NCI-H2029 treated with DMSO at 0.1 percent for 48 hours (cell line): Measurements from ENCODE around the gene FCN2.
"Not testable (repeated sequence)": the region's sequence is repeated elsewhere in the genome, so short reads cannot be mapped to it uniquely, and the experiment has no call there.

Experiments
- DNase-seq: peaks from one replicate; lab custom pipeline; 2025; lab: John Stamatoyannopoulos, UW

FCN2 gene

DNA sequence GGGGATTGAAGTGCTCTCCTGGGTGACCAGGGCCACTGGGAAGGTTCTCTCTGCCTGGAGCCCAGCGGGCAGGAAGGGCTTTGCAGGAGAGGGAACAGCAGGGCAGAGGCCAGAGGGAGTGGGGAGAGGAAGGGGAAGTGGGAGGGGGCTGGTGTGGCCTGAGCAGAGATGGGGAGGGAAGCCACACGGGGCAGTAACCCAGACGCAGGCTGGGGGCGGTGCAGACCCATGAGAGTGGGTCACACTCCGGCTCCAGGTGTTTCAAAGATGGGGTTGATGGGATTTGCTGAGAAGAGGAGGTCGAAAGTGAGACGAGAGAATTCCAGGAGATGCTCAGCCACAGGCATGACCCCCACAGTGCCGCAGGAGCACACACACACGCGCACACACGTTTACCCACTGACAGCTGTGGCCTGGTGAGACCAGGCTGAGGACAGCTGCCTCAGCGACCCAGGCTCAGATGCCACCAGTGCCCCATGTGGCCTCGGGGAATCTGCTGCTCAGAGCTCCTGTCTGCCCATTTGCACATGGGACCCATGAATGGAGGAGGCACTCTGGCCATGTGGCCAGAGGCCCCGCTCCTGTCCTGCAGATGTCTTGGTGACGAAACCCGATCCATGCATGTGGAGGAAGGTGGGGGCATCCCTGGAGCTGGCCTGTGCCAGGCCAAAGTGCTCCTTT is 32.7 kb upstream of the FCN2 start:
- no peak for DNase-seq

DNA sequence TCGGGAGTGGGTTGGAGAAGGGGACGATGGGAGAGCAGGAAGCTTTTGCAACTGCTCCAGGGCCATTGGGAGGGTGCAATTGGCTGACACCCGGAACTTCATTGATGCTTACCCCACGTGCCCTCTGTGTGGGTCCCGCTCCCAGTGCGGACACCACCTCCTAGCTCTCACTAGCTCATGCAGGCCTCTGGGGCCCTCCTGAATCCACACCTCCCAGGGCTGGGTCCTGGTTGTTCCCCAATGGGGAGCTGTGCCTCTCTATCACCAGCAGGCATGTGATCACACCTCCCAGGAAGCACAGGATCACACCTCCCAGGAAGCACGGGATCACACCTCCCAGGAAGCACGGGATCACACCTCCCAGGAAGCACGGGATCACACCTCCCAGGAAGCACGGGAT is 32.1 kb upstream of the FCN2 start:
- no peak for DNase-seq

DNA sequence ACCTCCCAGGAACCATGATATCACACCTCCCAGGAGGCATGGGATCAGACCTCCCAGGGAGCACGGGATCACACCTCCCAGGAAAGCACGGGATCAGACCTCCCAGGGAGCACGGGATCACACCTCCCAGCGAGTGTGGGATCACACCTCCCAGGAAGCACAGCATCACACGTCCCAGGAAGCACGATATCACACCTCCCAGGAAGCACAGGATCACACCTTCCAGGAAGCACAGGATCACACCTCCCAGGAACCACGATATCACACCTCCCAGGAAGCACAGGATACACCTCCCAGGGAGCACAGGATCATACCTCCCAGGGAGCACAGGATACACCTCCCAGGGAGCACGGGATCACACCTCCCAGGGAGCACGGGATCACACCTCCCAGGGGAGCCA is 30.0 kb upstream of the FCN2 start:
- DNase-seq: no peak

DNA sequence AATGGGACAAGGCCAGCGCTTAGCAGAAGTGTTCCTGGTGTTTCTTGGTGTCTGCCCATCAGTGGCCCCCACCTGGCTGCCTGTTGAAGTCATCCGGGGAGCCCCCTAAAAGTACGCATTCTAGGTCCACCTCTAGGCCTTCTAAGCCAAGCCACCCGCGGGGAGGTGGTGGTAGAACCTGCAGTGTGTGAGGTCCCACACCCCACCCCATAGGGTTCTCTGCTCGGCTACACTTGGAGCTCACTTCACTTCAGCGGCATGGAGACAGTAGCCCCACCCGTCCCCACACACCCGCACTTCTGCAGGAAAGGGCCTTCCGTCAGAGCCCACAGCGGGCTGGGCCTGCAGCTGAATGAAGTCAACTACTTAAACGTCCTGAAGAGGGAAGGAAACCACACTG is 29.6 kb upstream of the FCN2 start:
- no peak for DNase-seq

DNA sequence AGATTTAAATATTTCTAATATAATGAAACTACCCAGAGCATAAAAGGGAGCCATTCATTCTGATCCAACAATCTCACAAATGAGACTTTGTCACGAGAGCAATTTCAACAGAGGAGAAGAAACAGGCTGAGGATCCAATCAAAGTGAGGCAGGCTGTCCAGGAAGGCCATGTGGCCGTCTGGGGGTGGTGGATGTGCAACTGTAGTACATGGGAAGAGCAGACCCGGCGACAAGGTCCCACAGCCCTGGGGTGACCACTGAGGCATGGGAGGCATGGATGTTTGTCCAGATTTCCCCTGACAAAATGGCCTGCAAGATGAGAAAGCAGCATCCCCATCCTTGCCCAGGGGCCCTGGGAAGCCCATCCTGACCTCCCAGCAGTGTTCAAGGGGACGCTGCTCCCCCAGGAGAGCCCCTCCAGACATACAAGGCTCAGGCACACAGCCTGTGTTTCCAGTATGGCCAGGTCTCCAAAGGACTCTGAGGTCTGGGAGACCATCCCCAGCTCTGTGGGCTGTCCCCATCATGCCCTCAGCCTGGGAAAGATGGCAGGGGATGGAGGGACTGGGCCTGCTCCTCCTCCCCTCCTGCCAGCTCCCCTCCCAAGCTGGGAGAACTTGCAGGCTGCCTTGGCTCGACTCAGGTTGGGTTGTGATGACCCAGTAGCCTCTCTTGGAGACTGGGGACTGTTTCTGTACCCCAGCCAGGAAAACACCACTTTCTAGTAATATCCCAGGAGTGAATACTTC is 27.5 kb upstream of the FCN2 start:
- DNase-seq: no peak

DNA sequence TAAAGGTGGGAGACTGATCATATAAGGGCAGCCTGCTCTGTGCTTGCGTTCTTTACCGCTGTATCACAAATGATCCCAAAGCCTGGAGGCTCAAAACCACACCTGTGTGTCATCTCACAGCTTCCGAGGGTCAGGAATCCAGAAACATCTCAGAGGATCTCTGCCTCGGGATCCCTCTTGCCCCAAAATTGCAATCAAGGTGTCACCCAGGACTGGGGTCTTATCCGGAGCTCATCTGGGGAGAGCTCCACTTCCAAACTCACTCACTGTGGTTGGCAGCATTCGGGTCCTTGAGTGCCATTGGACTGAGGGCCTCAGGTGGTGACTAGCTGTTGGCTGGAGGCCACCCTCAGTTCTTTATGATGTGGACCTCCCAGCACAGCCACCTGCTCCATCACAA is 26.7 kb upstream of the FCN2 start:
- DNase-seq: no peak

DNA sequence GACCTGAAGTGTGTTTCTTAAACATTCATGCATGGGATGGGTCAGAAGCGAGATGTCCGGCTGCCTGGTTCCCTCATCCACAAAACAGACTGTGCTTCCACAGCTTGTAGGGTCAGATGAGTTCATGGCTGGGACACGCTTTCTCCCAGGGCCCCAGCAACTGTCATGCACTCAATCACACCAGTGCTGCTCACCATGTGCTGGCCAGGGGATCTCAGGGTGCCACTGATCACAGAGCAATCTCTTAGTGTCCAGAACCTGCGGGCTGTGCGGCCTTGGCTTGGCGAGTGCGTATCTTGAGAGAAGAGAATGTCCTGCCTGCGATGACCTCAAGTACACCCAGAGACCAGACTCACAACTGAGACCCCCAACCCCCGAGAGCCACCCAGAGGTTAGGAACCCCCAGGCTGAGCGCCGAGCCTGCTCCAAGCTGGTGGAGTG is 26.0 kb upstream of the FCN2 start:
- DNase-seq: no peak

DNA sequence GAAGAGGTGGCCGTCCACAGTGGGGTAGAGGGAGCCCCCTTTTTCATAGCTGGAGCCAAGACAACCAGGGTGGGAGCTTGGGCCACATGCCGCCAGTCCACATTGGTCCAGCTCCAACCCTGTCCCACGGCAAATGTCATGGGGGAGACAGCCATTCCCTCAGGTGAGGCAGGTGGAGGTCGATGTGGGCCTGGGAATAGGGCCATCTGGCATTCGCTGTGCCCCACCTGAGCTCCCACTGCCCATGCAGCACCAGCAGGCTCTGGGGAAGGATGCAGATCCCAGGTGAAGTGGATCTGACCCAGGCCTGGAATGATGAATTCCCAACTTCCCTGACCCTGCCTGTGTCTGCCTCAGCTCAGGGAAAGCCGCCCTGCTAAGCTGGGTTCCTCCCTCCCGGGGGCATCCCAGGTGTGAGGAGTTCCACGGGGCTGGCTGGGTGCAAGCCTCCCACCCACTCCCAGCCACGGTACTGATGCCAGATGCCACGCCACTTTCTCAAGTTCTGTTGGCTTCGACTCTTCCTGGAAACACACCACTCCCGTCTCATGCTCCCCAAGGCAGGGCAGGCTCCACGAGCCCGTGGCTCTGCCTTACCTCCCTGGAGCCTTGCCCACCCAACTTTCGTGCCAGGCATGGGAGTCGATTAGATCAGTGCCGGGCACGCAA is 25.2 kb upstream of the FCN2 start:
- DNase-seq: no peak

DNA sequence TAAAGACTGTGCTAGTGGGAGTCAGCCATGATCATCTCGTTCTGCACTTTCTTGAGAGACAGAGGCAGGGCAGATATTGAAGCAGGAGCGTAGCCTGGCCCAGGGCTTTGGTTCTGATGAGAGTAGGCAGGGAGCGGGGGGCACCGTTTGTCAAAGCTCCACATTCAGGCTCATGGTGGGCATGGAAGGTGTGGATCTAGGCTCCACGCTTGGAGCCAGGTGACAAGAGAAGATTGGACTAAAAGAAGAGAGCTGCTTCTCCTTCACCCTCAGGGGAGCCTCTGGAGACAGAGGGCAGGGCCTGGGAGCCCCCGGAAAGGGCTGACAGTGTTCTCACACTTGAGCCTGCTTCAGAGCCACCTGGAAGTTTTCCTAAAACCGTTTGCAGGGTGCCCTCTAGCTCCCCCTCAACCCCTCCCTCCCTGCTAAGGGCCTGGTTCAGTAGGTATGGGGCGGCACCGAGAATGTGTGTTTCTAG is 24.7 kb upstream of the FCN2 start:
- no peak for DNase-seq

DNA sequence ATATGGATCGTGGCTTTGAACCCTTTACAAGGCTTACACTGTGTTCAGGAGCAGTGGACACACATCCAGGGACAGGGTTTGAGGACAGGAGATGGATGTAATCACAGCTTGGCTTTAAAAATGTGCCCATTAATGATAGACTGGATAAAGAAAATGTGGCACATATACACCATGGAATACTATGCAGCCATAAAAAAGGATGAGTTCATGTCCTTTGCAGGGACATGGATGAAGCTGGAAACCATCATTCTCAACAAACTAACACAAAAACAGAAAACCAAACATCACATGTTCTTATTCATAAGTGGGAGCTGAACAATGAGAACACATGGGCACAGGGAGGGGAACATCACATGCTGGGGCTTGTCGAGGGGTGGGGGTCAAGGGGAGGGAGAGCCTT is 23.2 kb upstream of the FCN2 start:
- not testable (repeated sequence) for DNase-seq

DNA sequence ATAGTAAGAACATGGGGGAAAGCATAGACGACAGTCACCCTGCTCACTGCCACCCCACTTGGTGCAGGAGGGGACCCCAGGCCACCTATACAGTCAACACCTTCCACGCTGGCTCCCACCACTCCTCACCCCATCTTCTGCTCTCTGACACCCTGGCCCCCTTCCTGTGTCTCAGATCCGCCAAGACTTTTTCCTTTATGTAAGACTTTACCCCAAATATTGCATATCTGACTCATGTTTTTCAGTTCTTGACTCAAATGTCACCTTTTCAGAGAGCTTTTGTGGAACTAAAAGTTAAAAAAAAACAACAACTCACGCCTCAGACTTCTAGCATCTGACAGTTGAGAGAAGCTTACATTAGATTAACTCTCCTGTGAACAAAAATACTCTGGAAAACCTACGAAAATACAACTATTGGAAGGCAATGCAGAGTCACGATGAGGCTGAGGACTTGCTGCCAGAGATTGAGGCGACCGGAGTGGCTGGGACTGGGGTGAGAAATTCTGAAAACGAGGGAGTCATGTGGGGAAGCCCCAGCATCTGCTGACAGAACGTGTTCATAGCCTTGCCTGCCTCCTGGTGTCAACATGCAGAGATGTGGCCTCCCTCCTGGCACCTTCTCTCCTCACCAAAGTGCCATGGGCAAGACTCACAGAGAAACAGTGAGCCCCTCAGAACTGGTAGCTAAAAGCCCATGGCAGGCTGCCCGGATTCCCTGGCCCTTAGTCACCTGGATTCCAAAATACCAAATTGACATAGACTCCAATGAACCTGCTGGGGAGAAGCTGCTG is 22.4 kb upstream of the FCN2 start:
- no peak for DNase-seq

DNA sequence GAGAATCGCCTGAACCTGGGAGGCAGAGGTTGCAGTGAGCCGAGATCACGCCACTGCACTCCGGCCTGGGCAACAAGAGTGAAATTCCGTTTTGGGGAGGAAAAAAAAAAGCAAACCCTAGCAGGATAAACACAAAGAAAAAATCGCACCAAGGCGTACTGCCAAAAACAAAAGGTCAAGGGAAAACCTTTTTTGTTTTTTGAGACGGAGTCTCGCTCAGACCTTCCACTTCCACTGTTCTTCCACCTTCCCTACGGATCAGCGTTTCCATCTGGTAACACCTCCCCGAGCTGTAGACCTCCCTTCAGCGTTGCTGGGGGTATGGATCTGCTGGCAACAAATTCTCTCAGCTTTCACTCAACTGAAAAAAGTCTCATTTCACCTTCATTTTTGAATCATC is 20.1 kb upstream of the FCN2 start:
- no peak for DNase-seq

DNA sequence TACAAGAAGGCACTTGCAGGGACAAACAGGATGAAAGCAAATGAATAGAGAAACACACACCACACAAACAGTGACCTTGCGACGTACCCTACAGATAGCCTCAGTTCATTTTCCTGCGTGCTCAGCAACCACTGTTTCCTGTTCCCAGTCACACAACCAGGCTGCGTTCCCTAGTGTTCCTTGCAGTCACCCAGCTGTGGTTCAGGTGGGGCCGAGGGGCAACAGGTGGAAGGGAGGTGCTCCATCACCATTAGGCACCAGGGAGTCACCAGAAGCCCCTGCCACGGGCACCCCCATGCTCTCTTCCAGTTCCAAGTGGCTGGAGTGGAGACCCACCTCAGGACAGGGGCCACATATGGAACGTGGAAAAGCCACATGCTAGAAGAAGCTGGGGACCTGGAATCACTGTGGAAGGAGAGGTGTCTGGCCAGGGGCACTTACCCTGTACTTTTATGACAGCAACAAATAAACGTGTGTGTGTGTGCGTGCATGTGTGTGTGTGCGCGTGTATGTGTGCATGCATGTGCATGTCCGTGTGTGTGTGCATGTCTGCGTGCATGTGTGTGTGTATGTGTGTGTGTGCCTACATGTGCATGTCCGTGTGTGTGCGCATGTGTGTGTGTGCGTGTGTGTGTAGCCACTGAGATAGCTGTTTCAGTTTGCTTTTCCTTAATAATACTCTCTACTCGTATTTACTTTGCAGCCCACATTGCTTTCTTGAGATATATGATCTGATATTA is 18.8 kb upstream of the FCN2 start:
- DNase-seq: no peak

DNA sequence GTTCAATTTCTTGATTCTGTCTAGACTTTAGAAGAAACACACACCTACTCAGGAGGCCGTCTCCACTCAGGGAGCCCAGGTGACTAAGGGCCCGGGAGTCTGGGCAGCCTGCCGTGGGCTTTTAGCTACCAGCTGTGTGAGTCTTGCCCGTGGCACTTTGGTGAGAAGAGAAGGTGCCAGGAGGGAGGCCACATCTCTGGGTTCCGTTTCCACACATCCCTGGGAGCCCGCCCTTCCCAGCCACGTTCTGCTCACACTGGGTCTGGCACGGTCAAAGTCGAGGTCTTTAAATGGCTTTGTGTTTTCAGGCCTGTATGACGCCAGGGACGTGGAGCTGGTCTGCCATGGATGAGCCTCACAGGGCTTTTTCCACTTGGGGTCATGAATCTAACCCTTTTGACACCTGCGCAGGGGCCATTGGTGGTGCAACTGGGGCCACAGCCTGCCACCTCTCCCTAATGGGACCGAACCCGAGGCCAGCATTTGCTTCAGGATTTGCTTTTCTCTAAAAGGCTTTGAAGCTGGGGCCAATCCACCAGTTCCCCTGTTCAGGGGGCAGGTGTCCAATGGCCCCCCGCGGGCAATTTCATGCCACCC is 17.2 kb upstream of the FCN2 start:
- DNase-seq: no peak

DNA sequence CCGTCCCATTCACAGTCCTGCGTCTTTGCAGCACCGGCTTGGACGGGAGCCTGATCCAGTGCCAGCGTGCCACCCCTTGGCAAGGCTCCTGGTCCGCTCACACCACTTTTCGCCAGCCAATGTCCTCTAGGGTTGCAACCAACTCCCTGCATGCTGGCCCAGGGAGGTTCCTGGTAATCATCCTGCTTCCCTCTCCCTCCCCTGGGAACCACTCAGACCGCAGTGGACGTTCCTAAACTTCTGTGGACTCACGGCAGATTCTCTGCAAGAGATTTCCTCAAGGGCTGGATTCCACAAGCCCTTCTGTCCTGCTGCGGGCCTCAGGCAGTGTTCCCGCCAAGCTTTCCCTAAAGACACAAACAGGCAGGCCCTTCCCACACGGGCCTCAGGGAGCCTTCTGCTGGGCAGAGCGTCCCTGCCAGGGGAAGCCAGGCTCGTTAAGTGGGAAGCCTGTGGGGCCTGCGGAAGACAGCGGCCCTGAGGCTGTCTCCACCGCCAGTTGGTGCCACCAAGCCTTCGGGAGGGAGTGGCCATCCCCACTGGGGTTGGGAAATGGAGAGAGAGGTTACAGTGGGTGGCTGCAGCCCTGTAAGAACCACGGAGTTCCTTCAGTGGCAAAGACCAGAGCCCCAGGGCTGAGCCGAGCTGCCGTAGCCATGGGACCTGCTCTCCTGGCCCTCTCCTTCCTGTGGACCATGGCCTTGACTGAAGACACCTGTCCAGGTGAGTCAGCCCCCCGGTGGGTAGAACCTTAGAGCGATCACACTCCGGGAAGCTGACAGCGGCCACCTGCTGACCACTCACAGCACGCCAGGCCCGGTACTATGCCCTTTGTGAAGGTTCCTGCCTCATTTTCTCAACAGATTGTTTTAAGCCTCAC is 16.4 kb upstream of the FCN2 start:
- no peak for DNase-seq

DNA sequence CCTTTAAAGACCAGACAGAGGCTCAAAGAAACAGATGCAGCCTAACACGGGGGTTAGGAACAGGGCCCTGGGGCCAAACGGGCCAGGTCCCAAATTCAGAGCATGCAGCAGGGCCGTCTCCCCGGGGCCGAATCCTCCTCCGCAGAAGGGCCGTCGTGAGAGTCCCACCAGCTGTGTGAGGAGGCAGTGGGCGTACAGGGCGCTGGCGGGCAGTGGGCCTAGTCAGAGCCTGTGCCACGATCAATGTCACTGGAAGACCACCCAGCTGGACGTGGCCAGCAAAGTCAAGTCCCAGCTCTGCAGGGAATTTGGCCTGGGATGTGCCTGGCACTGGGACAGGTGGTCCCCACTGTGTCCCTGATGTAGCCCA is 15.8 kb upstream of the FCN2 start:
- DNase-seq: no peak

DNA sequence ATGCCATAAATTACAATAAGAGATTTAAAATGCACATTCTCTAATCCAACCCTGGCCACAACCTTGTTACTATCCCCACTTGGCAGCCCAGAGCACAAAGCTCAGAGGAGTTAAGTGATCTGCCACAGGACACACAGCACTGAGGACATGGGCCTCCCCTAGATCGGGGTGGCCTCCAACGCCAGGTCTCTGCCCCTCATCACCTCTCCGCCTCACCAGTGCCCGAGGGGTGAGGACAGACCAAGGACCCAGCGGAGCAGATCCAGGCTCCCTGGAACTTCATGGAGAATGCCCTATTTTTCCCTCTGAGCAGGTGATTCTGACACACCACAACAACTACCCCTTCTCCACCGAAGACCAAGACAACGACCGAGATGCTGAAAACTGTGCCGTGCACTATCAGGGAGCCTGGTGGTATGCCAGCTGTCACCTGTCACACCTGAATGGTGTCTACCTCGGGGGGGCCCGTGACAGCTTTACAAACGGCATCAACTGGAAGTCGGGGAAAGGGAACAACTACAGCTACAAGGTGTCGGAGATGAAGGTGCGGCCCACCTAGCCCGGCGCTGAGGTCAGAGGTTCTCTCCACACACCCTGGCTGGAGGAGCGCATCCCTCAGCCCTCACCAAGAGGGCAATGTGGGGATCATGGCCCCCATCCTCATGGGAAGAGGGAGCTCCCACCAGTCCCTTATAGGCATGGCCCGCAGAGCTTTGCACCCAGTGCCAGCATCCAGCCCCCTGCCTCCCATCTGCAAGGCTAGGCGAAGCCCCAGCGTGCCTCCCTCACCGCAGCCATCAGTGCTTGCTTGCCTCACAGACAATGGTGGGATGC is 12.5 kb upstream of the FCN2 start:
- no peak for DNase-seq

DNA sequence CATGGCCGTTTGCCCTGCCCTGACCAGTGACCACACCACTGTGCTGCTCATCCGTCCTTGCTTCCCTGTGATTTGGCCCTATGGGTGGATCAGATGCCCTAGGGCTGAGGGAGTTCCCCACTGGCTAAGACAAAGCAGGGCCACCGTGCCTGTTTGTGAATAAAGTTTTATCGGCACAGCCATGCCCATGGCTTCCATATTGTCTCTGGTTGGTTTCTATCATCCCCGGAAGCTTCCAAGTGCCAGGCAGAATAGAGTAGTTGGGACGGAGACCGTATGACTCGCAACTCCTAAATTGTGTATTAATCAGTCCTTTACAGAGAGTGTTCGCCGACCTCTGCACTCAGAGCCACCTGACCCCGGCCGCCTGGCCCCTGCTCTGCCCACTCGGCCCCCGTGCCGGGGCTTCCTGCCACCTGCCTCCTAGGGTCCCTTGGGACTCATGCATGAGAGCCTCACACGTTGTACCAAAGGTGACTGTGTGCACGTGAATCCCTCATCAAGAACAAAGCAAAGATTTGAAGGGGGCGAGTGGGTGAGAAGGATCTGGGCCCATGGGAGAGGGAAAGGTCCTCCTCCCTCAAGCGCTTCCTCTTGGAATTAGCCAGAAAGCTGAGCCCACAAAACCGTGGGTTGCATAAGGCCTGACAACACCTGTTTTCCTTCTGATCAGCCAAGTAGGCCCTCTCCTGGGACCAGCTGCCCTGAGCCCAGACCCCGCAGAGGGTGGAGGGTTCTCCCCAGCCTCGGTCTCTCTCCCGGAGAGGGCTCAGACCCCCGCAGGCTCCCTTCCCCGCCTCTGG is 11.7 kb upstream of the FCN2 start:
- DNase-seq: no peak
